GM12878 (cell line): ENCODE results near the gene PRRC1. TPM values are rescaled to one million over a fixed set of nuclear protein-coding genes. Genes with fewer than 3 reads are reported as not detected.

Experiments
- BHLHE40 ChIP-seq, 2 experiments: fragments of 450-650 bp in 1 of 2; IDR thresholded peaks; 2 replicates each; pipeline ENCODE4 v1.6.1; 2011 to 2017; ENCODE audit warnings: low read depth in 2 of 2, borderline replicate concordance in 1 of 2, improper control_type of control experiment in 1 of 2, low read length in 1 of 2, mild to moderate bottlenecking in 1 of 2
- CREM ChIP-seq: IDR thresholded peaks from 2 replicates; pipeline ENCODE4 v1.6.1; 2014; ENCODE audit warnings: antibody characterized with exemption, low read depth
- E2F4 ChIP-seq: IDR thresholded peaks from 2 replicates; pipeline ENCODE4 v1.6.1; 2012; ENCODE audit warnings: low read depth, low read length, improper control_type of control experiment
- HDGF ChIP-seq: fragments of 450-650 bp; IDR thresholded peaks from 2 replicates; pipeline ENCODE4 v1.6.1; 2016; ENCODE audit warnings: antibody characterized with exemption
- IKZF2 ChIP-seq, 2 experiments: fragments of 450-650 bp; IDR thresholded peaks; 2 replicates each; pipeline ENCODE4 v1.6.1; 2017; ENCODE audit warnings: mild to moderate bottlenecking in 2 of 2, moderate library complexity in 2 of 2
- NKRF ChIP-seq: fragments of 450-650 bp; conservative IDR thresholded peaks from 2 replicates; pipeline ENCODE4 v1.6.1; 2017; ENCODE audit warnings: mild to moderate bottlenecking, moderate library complexity
- YBX1 ChIP-seq: fragments of 450-650 bp; IDR thresholded peaks from 2 replicates; pipeline ENCODE4 v1.6.1; 2016; ENCODE audit warnings: antibody characterized with exemption
- polyA plus RNA-seq, 11 experiments: library from polyadenylated mRNA; depleted of rRNA in 4 of 11; unstranded in 6 of 11; stranded (reverse) in 5 of 11; fragments of >200 nt; fragmentation: Nextera tagmentation in 4 of 11; fragmentation: Illumina TruSeq in 1 of 11; extraction: Ambion mirVana in 4 of 11; extraction: Trizol in 1 of 11; gene quantifications; 1 replicate in 1 of 11; 2 replicates in 10 of 11; pipeline versions ENCODE4 v1.2.1 to v1.2.3, GENCODE V29; 2011 to 2016; ENCODE audit warnings: inconsistent platforms in 2 of 11, missing spikeins in 2 of 11, low read depth in 1 of 11
- total RNA-seq, 4 experiments: library from RNA; depleted of rRNA in 3 of 4; stranded (reverse); fragments of >200 nt in 3 of 4; fragmentation: Illumina TruSeq in 1 of 4; extraction: Trizol in 1 of 4; gene quantifications; 2 replicates each; pipeline versions ENCODE4 v1.2.1 to v1.2.3, GENCODE V29; 2013 to 2021
- TF ChIP-seq, protein P1 (sequence below): IDR thresholded peaks from 2 replicates; pipeline ENCODE4 v1.6.1; 2012; ENCODE audit warnings: improper control_type of control experiment, low read depth, low read length; ENCODE audit not compliant: insufficient replicate concordance

Gene PRRC1
- total and polyA plus RNA-seq, 10 of the 15 experiments (the other 5 are each of a cell fraction or from before 2014, with no cell fraction given): 19.0 to 54.5 (median 31.0) TPM

GRCh38 chr5:127563136-127563535 lies 45.7 kb downstream of the PRRC1 start (continued):
- TF ChIP-seq IKZF2 (IDR thresholded peaks at IDR 0.05) (no peak), CREM (no peak), BHLHE40 (IDR thresholded peaks at IDR 0.05; ENCODE audit: borderline replicate concordance in 1 of 2, low read depth in 2 of 2, low read length in 1 of 2) (no peak), E2F4 (no peak), YBX1 (no peak), NKRF (no peak), HDGF (no peak)
- TF ChIP-seq, protein P1, sequence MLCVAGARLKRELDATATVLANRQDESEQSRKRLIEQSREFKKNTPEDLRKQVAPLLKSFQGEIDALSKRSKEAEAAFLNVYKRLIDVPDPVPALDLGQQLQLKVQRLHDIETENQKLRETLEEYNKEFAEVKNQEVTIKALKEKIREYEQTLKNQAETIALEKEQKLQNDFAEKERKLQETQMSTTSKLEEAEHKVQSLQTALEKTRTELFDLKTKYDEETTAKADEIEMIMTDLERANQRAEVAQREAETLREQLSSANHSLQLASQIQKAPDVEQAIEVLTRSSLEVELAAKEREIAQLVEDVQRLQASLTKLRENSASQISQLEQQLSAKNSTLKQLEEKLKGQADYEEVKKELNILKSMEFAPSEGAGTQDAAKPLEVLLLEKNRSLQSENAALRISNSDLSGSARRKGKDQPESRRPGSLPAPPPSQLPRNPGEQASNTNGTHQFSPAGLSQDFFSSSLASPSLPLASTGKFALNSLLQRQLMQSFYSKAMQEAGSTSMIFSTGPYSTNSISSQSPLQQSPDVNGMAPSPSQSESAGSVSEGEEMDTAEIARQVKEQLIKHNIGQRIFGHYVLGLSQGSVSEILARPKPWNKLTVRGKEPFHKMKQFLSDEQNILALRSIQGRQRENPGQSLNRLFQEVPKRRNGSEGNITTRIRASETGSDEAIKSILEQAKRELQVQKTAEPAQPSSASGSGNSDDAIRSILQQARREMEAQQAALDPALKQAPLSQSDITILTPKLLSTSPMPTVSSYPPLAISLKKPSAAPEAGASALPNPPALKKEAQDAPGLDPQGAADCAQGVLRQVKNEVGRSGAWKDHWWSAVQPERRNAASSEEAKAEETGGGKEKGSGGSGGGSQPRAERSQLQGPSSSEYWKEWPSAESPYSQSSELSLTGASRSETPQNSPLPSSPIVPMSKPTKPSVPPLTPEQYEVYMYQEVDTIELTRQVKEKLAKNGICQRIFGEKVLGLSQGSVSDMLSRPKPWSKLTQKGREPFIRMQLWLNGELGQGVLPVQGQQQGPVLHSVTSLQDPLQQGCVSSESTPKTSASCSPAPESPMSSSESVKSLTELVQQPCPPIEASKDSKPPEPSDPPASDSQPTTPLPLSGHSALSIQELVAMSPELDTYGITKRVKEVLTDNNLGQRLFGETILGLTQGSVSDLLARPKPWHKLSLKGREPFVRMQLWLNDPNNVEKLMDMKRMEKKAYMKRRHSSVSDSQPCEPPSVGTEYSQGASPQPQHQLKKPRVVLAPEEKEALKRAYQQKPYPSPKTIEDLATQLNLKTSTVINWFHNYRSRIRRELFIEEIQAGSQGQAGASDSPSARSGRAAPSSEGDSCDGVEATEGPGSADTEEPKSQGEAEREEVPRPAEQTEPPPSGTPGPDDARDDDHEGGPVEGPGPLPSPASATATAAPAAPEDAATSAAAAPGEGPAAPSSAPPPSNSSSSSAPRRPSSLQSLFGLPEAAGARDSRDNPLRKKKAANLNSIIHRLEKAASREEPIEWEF: no peak
